HepG2 (cell line): ENCODE results near the gene TPI1. TPM values are rescaled to one million over a fixed set of nuclear protein-coding genes. Genes with fewer than 3 reads are reported as not detected.

ENCODE experiments used
- ATF7 ChIP-seq, 2 experiments: fragments of 450-650 bp in 1 of 2; sonication (generic) in 1 of 2; formaldehyde crosslinking in 1 of 2; IDR thresholded peaks; 2 replicates each; pipeline versions ENCODE4 v1.4.0 to v1.6.1; 2016 to 2020; ENCODE audit warnings: antibody characterized with exemption in 1 of 2, mild to moderate bottlenecking in 1 of 2, missing genetic modification reagents in 1 of 2
- CHD4 ChIP-seq: fragments of 200-600 bp; sonication (generic); IDR thresholded peaks from 2 replicates; pipeline ENCODE4 v1.7.0; 2017; ENCODE audit warnings: mild to moderate bottlenecking, low read length, borderline replicate concordance
- EED ChIP-seq: sonication (generic); formaldehyde crosslinking; IDR thresholded peaks from 2 replicates; pipeline ENCODE4 v1.5.0; 2020; ENCODE audit warnings: mild to moderate bottlenecking, missing genetic modification reagents
- ETS1 ChIP-seq: sonication (generic); formaldehyde crosslinking; IDR thresholded peaks from 2 replicates; pipeline ENCODE4 v1.4.0; 2020; ENCODE audit warnings: missing genetic modification reagents
- GPBP1L1 ChIP-seq: sonication (generic); formaldehyde crosslinking; IDR thresholded peaks from 2 replicates; pipeline ENCODE4 v1.5.0; 2020; ENCODE audit warnings: mild to moderate bottlenecking, missing genetic modification reagents
- JARID2 ChIP-seq: sonication (generic); formaldehyde crosslinking; IDR thresholded peaks from 2 replicates; pipeline ENCODE4 v1.8.1; 2023; ENCODE audit warnings: missing genetic modification reagents, inconsistent platforms; ENCODE audit not compliant: insufficient replicate concordance
- KMT2A ChIP-seq: sonication (generic); formaldehyde crosslinking; IDR thresholded peaks from 2 replicates; pipeline ENCODE4 v1.4.0; 2020; ENCODE audit warnings: missing genetic modification reagents
- STAT5B ChIP-seq: sonication (generic); formaldehyde crosslinking; IDR thresholded peaks from 2 replicates; pipeline ENCODE4 v1.4.0; 2020; ENCODE audit warnings: missing genetic modification reagents
- ZFP37 ChIP-seq: sonication (generic); formaldehyde crosslinking; IDR thresholded peaks from 2 replicates; pipeline ENCODE4 v1.4.0; 2020; ENCODE audit warnings: missing genetic modification reagents, borderline replicate concordance
- ZKSCAN1 ChIP-seq: fragments of 150-350 bp; IDR thresholded peaks from 2 replicates; pipeline ENCODE4 v1.6.1; 2014; ENCODE audit warnings: low read length
- ZNF24 ChIP-seq: fragments of 450-650 bp; IDR thresholded peaks from 2 replicates; pipeline ENCODE4 v1.6.1; 2017; ENCODE audit warnings: antibody characterized with exemption, mild to moderate bottlenecking
- ZNF256 ChIP-seq: sonication (generic); formaldehyde crosslinking; conservative IDR thresholded peaks from 2 replicates; pipeline ENCODE4 v1.4.0; 2020; ENCODE audit warnings: missing genetic modification reagents
- ZNF281 ChIP-seq: sonication (generic); formaldehyde crosslinking; IDR thresholded peaks from 2 replicates; pipeline ENCODE4 v1.4.0; 2020; ENCODE audit warnings: missing genetic modification reagents, borderline replicate concordance
- ZNF335 ChIP-seq: sonication (generic); formaldehyde crosslinking; IDR thresholded peaks from 2 replicates; pipeline ENCODE4 v1.4.0; 2020; ENCODE audit warnings: missing genetic modification reagents
- ZNF44 ChIP-seq: sonication (generic); formaldehyde crosslinking; IDR thresholded peaks from 2 replicates; pipeline ENCODE4 v1.5.1; 2020; ENCODE audit warnings: mild to moderate bottlenecking, missing genetic modification reagents
- ZNF441 ChIP-seq: sonication (generic); formaldehyde crosslinking; IDR thresholded peaks from 2 replicates; pipeline ENCODE4 v1.7.0; 2021; ENCODE audit warnings: missing genetic modification reagents, borderline replicate concordance
- ZNF484 ChIP-seq: sonication (generic); formaldehyde crosslinking; IDR thresholded peaks from 2 replicates; pipeline ENCODE4 v1.5.1; 2020; ENCODE audit warnings: mild to moderate bottlenecking, low read depth, missing genetic modification reagents, borderline replicate concordance
- ZNF574 ChIP-seq: sonication (generic); formaldehyde crosslinking; IDR thresholded peaks from 2 replicates; pipeline ENCODE4 v1.4.0; 2020; ENCODE audit warnings: missing genetic modification reagents
- polyA plus RNA-seq, 8 experiments: library from polyadenylated mRNA; depleted of rRNA in 3 of 8; stranded (reverse) in 7 of 8; unstranded in 1 of 8; fragments of >200 nt; fragmentation: Illumina TruSeq in 4 of 8; extraction: Trizol in 4 of 8; gene quantifications; 2 replicates each; pipeline versions ENCODE4 v1.2.1 to v1.2.3, GENCODE V29; 2011 to 2016; ENCODE audit warnings: low read depth in 4 of 8, missing spikeins in 1 of 8, mixed read lengths in 1 of 8; ENCODE audit not compliant: insufficient read depth in 1 of 8
- total RNA-seq, 5 experiments: library from RNA; depleted of rRNA; stranded (reverse); fragments of >200 nt; fragmentation: Illumina TruSeq; extraction: Trizol; gene quantifications; 2 replicates each; pipeline ENCODE4 v1.2.3, GENCODE V29; 2016; ENCODE audit warnings: low read depth in 1 of 5

The TPI1 gene
- total and polyA plus RNA-seq, 2 of the 13 experiments (the other 11 are each of a cell fraction or from before 2014, with no cell fraction given), result 945 to 2,535 TPM

- 0 out of 2 replicates have a peak, but pooled peaks have one; percentile 58 for TF ChIP-seq ZNF256 (CRISPR knock-in tag)
- TF ChIP-seq ETS1 (CRISPR knock-in tag), result no peak
- no peak for TF ChIP-seq ZNF335
- no peak for TF ChIP-seq JARID2
- no peak; the same call in 1 of the 2 replicates for TF ChIP-seq CHD4
- TF ChIP-seq EED, result 0 out of 2 replicates have a peak, but pooled peaks have one; percentile 34
- peak; percentile 72 for TF ChIP-seq ZNF574 (CRISPR knock-in tag)
- no peak for TF ChIP-seq ZNF484 (CRISPR knock-in tag)
- TF ChIP-seq ZNF24, result no peak
- TF ChIP-seq ZNF441 (CRISPR knock-in tag), result no peak
- TF ChIP-seq GPBP1L1, result no peak
- TF ChIP-seq ATF7 (IDR thresholded peaks at IDR 0.05), result no peak
- TF ChIP-seq ATF7 (CRISPR knock-in tag; IDR thresholded peaks at IDR 0.05), result no peak; the same call in 1 of the 2 replicates
- no peak for TF ChIP-seq ZFP37 (CRISPR knock-in tag)
- TF ChIP-seq ZNF44 (CRISPR knock-in tag), result no peak; the same call in 1 of the 2 replicates
- TF ChIP-seq STAT5B, result no peak
- TF ChIP-seq KMT2A (CRISPR knock-in tag), result peak; percentile 59; the same call in 1 of the 2 replicates
- TF ChIP-seq ZKSCAN1, result no peak
- peak; percentile 45 for TF ChIP-seq ZNF281
These were observed 5.0 kb downstream of the TPI1 start (continued) for GRCh38 chr12:6872073-6873048.
